Activated T-cell treated with anti-CD3 and anti-CD28 coated beads, Interleukin-2, amount 50 U/mL, for 72 hours (primary cell): ENCODE measurements around the gene PIEZO1. TPM values are rescaled to one million over a fixed set of nuclear protein-coding genes. Genes with fewer than 3 reads are reported as not detected.

Source experiments
- ATAC-seq, 2 donors: fragments of 150-1000 bp; cut with Tn5 transposase; replicated peaks in 1 of 2; 2 replicates each; pipeline ENCODE4 v1.10.0; 2021; ENCODE audit warnings: moderate library complexity in 2 of 2, mild to moderate bottlenecking in 1 of 2
- DNase-seq, 2 donors: peaks; one replicate each; pipeline ENCODE4 v3.0.0; 2021 to 2022; ENCODE audit warnings: mixed read lengths in 1 of 2
- H3K27ac Mint-ChIP-seq: one replicate; pipeline ENCODE4 v1.8.0; 2022; ENCODE audit warnings: mild to moderate bottlenecking, moderate library complexity, mixed read lengths
- H3K27me3 Mint-ChIP-seq: one replicate; pipeline ENCODE4 v1.8.0; 2022; ENCODE audit warnings: low read depth, mixed read lengths
- H3K36me3 Mint-ChIP-seq, 2 donors: one replicate each; pipeline ENCODE4 v1.8.0; 2022; ENCODE audit warnings: mixed read lengths in 2 of 2, mild to moderate bottlenecking in 1 of 2; ENCODE audit not compliant: insufficient read depth in 2 of 2
- H3K4me1 Mint-ChIP-seq: one replicate; pipeline ENCODE4 v1.8.0; 2022; ENCODE audit warnings: low read depth, mixed read lengths
- H3K4me3 Mint-ChIP-seq, 2 donors: one replicate each; pipeline ENCODE4 v1.8.0; 2022; ENCODE audit warnings: mild to moderate bottlenecking in 2 of 2, mixed read lengths in 2 of 2, moderate library complexity in 2 of 2
- H3K9me3 Mint-ChIP-seq, 2 donors: one replicate each; pipeline ENCODE4 v1.8.0; 2022; ENCODE audit warnings: mixed read lengths in 2 of 2
- total RNA-seq, 2 donors: library from RNA; stranded (reverse); gene quantifications; one replicate each; pipeline ENCODE4 v1.2.3, GENCODE V29; 2022

The PIEZO1 gene
- total RNA-seq, 2 donors from 2014 or later, result 94.1 to 141 TPM

DNA sequence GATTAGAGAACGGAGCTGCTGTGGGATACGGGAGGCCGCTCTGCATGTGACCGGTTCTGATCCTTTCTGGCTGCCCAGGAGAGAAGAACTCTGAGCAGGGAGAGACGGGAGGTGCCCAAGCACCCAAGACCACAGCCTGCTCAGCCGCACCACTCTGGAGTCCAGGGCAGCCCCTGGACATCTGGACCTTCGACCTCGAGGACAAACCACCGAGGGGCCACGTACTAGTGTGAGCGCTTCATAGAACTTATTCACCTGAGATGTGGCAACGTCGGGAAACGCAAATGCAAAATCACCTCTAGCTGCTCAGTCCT is 84.7 kb downstream of the PIEZO1 start:
- H3K4me1 Mint-ChIP-seq, result peaks cover 64% of the 10 kb centered on the region
- no peaks in the 10 kb centered on the region for H3K36me3 Mint-ChIP-seq
- no peaks in the 10 kb centered on the region for H3K27me3 Mint-ChIP-seq
- peak overlapping the region; percentile 83 to 93 for H3K4me3 Mint-ChIP-seq
- DNase-seq (no peak), ATAC-seq (no peak)
- no peaks in the 10 kb centered on the region for H3K9me3 Mint-ChIP-seq
- H3K27ac Mint-ChIP-seq, result peak overlapping the region; percentile 76

GRCh38 chr16:88699180-88699579 is 85.8 kb downstream of the PIEZO1 start:
- H3K36me3 Mint-ChIP-seq, result no peaks in the 10 kb centered on the region
- H3K4me3 Mint-ChIP-seq, result peak overlapping the region in 1 of 2 donors; percentile 93

GRCh38 chr16:88698646-88699045 is 86.4 kb downstream of the PIEZO1 start:
- H3K9me3 Mint-ChIP-seq, result no peaks in the 10 kb centered on the region
- no peak for ATAC-seq
- no peak overlapping the region for H3K4me3 Mint-ChIP-seq
- H3K27me3 Mint-ChIP-seq, result no peaks in the 10 kb centered on the region
- H3K27ac Mint-ChIP-seq, result no peak overlapping the region
- peaks cover 48% of the 10 kb centered on the region for H3K4me1 Mint-ChIP-seq
- no peaks in the 10 kb centered on the region for H3K36me3 Mint-ChIP-seq
- no peak for DNase-seq

More at GRCh38 chr16:88699180-88699579, 85.8 kb downstream of the PIEZO1 start:
- Mint-ChIP-seq H3K4me1 (peaks cover 53% of the 10 kb centered on the region), H3K27me3 (no peaks in the 10 kb centered on the region), H3K9me3 (no peaks in the 10 kb centered on the region), H3K27ac (no peak overlapping the region)
- no peak for ATAC-seq
- no peak for DNase-seq

GRCh38 chr16:88697831-88698615 is 87.0 kb downstream of the PIEZO1 start:
- Mint-ChIP-seq H3K27me3 (no peaks in the 10 kb centered on the region), H3K27ac (no peak overlapping the region), H3K4me3 (no peak overlapping the region), H3K9me3 (no peaks in the 10 kb centered on the region), H3K36me3 (no peaks in the 10 kb centered on the region), H3K4me1 (peaks cover 42% of the 10 kb centered on the region)
- no peak for DNase-seq
- ATAC-seq, result no peak

DNA sequence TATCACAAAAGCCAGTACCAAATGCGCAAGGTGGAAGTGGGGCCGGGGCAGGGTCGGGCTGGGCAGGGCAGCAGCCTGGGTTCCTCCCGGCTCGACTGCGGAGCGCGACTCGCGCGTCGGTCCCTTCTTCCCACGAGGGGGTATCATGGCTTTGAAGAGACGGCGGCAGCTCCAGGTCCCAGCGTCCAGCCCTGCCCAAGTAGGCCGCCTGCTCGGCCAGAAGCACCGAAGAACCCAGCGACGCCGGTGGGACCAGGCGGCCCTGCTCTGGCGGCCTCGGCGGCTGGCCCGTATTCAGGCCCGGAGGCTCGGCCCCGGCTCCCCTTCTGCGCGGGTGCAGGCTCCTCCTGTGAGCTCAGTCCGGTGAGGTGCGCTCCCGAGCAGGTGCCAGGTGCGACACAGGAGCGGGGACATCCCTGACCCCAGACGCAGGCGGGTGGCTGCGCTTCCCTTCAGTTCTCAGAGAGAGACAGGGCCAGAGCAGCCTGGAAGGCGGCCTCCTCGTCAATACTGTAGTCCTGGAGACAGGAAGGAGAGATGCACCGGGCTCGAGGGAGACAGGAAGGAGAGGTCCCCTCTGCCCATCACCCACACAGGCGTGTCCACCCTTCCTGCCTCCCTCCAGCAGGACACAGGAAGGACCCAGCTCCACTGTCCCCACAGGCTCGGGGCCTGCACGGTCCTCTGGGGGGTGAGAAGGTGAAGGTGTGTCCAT is 87.7 kb downstream of the PIEZO1 start:
- Mint-ChIP-seq H3K27ac (no peak overlapping the region), H3K27me3 (no peaks in the 10 kb centered on the region), H3K36me3 (no peaks in the 10 kb centered on the region)

DNA sequence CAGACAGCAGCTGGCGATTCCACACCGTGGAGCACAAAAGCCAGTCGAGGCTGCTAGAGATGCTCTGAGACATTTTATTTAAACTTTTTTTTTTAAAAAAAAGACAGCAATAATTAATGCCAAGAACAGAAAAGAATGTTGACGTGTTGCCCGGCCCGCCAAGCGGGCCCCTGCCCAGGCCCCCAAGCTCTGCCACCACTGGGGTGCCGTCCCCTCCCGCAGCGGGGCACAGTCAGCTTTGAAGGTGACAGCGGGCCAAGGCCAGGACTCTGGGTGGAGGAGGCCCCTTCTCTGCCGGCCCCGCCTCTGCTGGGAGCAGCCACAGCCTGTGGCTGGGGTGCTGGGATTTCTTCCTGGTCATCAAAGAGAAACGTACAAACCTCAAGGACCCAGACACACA is 88.6 kb downstream of the PIEZO1 start:
- H3K27ac Mint-ChIP-seq, result no peak overlapping the region
- H3K4me1 Mint-ChIP-seq, result peaks cover 41% of the 10 kb centered on the region
- no peak overlapping the region for H3K4me3 Mint-ChIP-seq
- no peak for DNase-seq
- H3K27me3 Mint-ChIP-seq, result no peaks in the 10 kb centered on the region
- no peaks in the 10 kb centered on the region for H3K36me3 Mint-ChIP-seq
- no peaks in the 10 kb centered on the region for H3K9me3 Mint-ChIP-seq
- ATAC-seq, result no peak

More for the DNA sequence above, 87.7 kb downstream of the PIEZO1 start:
- Mint-ChIP-seq H3K9me3 (no peaks in the 10 kb centered on the region), H3K4me3 (no peak overlapping the region), H3K4me1 (peaks cover 42% of the 10 kb centered on the region)
- no peak for ATAC-seq
- no peak for DNase-seq

DNA sequence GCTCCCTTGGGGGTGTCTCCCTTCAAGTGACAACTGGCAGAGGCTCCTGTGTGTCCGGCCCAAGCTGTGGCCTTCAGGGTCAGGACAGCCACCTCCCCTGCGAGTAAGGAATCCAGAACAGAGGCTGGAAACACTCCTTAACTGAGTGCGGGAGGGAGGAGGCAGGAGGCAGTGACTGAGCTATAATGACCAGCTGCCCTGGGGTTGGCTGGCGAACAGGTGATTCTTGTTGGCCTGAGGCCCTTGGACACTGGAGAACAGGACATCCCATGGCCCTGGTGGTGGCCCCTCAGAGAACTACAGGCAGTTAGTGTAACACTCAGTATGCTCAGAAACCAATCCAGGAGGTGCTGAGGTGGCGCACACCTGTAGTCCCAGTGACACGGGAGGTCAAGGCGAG is 89.3 kb downstream of the PIEZO1 start:
- no peaks in the 10 kb centered on the region for H3K9me3 Mint-ChIP-seq
- H3K27me3 Mint-ChIP-seq, result no peaks in the 10 kb centered on the region
- no peak overlapping the region for H3K4me3 Mint-ChIP-seq
- peaks cover 38% of the 10 kb centered on the region for H3K4me1 Mint-ChIP-seq
- ATAC-seq (no peak), DNase-seq (no peak)
- no peak overlapping the region for H3K27ac Mint-ChIP-seq
- no peaks in the 10 kb centered on the region for H3K36me3 Mint-ChIP-seq

DNA sequence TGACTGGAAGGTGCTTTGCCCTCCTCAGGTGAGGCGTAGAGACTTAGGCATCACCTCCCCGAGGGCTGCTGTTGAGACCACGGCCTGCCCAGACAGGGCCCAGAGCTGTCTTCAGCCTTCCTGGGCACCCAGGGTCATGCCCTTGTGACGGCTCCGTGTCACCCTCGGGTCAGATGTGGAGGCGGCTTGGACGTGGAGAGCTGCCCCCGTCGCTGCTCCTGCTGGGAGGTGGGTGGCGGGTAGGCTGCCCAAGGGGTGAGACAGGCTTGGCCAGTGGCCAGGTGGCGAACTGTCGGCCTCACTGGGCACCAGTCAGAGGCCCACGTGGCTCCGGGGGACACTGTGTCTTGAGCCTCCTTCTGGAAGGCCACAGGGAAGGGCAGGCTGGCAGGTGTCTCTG is 89.8 kb downstream of the PIEZO1 start:
- DNase-seq, result no peak
- Mint-ChIP-seq H3K9me3 (no peaks in the 10 kb centered on the region), H3K4me3 (no peak overlapping the region), H3K4me1 (peaks cover 37% of the 10 kb centered on the region), H3K27me3 (no peaks in the 10 kb centered on the region), H3K36me3 (no peaks in the 10 kb centered on the region), H3K27ac (no peak overlapping the region)
- no peak for ATAC-seq

GRCh38 chr16:88694221-88695087 is 90.6 kb downstream of the PIEZO1 start:
- no peak overlapping the region for H3K27ac Mint-ChIP-seq
- H3K4me1 Mint-ChIP-seq, result peaks cover 29% of the 10 kb centered on the region

DNA sequence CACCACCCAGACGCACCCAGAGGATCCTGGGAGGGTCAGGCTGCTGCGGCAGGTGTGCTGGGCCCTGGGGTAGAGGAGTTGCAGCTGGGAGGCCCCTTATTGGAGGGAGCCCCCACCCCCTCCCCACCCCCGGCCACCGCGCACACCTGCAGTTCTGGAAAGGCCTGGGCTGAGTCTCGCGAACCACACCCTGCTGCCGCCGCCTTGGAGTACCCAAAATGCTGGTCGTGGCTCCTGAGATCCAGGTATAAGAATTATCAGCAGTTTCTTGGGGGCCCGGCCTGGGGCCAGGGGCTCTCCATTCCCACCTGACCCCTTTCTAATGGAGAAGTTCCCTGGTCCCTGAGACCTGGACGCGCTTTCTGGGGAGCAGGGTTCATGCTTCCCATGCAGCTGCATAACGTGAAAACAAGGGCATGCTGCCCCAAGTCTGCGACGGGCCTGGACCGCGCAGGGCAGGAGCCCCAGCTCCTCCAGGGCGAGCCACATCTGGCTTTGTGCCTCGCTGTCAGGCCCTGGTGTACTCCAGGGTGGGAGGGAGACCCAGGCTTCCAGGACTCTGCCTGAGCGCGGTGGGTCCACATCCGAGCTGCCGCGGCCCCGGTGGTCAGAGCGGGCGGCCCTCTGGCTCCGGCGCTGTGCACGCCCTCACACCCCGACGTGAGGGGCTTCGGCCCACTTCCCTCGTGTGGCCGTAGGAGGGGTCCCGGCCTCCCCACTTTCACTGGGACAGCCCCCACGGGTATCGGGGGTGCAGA is 91.4 kb downstream of the PIEZO1 start:
- no peak for DNase-seq
- Mint-ChIP-seq H3K27me3 (no peaks in the 10 kb centered on the region), H3K4me3 (no peak overlapping the region), H3K4me1 (peaks cover 28% of the 10 kb centered on the region), H3K36me3 (no peaks in the 10 kb centered on the region), H3K27ac (no peak overlapping the region), H3K9me3 (no peaks in the 10 kb centered on the region)
- no peak for ATAC-seq

More at GRCh38 chr16:88694221-88695087, 90.6 kb downstream of the PIEZO1 start:
- DNase-seq (no peak), ATAC-seq (no peak)
- Mint-ChIP-seq H3K4me3 (no peak overlapping the region), H3K36me3 (no peaks in the 10 kb centered on the region), H3K9me3 (no peaks in the 10 kb centered on the region), H3K27me3 (no peaks in the 10 kb centered on the region)

- no peak for ATAC-seq
- DNase-seq, result no peak
- Mint-ChIP-seq H3K9me3 (no peaks in the 10 kb centered on the region), H3K4me1 (peaks cover 28% of the 10 kb centered on the region), H3K27ac (no peak overlapping the region), H3K36me3 (no peaks in the 10 kb centered on the region), H3K4me3 (peak overlapping the region in 1 of 2 donors; percentile 4), H3K27me3 (no peaks in the 10 kb centered on the region)
These were observed 92.2 kb downstream of the PIEZO1 start for GRCh38 chr16:88692861-88693260.

DNA sequence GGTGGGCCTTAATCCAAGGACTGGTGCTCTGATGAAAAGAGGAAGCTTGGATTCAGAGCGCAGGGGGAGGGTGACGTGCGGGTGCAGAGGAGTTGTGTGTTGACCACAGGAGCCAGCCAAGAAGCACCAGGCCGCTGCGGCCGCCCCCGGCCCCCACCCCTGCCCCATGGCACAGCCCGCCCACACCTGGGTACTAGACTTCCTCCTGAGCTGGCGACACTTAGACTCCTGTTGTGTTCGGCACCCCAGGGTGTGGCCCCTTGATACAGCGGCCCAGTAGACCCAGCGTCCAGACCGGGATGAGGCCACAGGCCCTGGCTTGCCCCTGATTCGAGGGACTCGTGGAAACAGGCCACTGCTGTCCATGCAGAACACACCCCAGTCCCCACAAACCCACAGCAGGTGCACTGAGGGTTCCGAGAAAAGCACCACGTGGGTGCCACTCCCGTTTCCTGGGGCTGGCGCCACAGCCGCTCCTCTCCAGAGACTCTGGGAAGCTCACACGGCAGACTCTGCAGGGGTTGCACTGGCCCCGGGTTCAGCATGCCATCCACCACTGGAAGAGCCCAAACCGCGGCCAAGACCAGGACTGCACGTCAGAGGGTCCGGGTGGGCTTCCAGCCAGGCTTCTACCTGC is 93.0 kb downstream of the PIEZO1 start:
- H3K9me3 Mint-ChIP-seq, result no peaks in the 10 kb centered on the region
- no peaks in the 10 kb centered on the region for H3K36me3 Mint-ChIP-seq
- no peak overlapping the region for H3K27ac Mint-ChIP-seq
- DNase-seq (no peak), ATAC-seq (peak; percentile 45 to 48)
- H3K4me3 Mint-ChIP-seq, result peak overlapping the region; percentile 46
- H3K4me1 Mint-ChIP-seq, result peaks cover 24% of the 10 kb centered on the region
- no peaks in the 10 kb centered on the region for H3K27me3 Mint-ChIP-seq
